DND-41 (cell line): Measurements from ENCODE around the gene PTPRR.

ENCODE experiments used
- EZH2 ChIP-seq: IDR thresholded peaks from 3 replicates; pipeline ENCODE4 v1.6.1; 2012; ENCODE audit warnings: borderline replicate concordance, low read depth, mild to moderate bottlenecking, moderate library complexity, low read length, inconsistent platforms; ENCODE audit not compliant: severe bottlenecking
- TF ChIP-seq, protein P1 (sequence below): IDR thresholded peaks from 2 replicates; pipeline ENCODE4 v1.5.1; 2012; ENCODE audit warnings: borderline replicate concordance, low read length, moderate library complexity, mild to moderate bottlenecking; ENCODE audit not compliant: poor library complexity, severe bottlenecking; ENCODE audit errors: extremely low read depth

DNA sequence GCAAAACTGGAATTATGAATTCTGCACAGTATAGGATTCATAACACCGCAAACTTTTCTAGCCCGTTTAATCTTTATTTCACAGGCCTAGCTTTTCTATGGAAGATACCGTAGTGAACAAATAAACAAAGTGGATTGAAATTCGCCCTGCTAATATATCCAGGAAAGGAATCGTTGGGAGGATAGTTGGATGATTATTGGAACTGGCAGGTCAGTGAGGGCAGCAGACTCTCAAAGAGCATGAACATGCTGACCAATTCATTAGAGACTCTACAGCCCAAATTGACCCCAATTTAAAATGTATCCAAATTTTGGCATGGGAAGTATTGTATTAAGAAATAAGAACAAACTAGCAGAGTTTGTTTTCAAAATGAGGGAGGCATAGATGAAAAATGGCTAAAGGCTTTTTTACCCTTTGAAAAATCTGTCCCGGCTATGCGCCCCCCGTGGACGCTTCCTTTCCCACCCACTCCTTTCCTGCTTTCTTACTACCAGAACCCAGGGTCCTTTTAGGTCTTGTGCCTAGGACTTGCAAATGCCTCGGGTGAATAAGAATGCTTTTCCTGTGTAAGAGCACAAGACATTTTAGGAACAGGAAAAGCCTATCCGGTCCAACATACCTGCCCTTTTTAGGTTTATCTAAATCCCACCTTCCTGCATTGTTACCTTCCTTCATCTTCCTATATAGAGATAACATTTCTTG lies 198.7 kb downstream of the PTPRR start:
- TF ChIP-seq EZH2 = no peak
- TF ChIP-seq, protein P1, sequence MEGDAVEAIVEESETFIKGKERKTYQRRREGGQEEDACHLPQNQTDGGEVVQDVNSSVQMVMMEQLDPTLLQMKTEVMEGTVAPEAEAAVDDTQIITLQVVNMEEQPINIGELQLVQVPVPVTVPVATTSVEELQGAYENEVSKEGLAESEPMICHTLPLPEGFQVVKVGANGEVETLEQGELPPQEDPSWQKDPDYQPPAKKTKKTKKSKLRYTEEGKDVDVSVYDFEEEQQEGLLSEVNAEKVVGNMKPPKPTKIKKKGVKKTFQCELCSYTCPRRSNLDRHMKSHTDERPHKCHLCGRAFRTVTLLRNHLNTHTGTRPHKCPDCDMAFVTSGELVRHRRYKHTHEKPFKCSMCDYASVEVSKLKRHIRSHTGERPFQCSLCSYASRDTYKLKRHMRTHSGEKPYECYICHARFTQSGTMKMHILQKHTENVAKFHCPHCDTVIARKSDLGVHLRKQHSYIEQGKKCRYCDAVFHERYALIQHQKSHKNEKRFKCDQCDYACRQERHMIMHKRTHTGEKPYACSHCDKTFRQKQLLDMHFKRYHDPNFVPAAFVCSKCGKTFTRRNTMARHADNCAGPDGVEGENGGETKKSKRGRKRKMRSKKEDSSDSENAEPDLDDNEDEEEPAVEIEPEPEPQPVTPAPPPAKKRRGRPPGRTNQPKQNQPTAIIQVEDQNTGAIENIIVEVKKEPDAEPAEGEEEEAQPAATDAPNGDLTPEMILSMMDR = no peak
